SW480 (cell line): ENCODE data around the gene TCOF1.

Source experiments
- DNase-seq: peaks from one replicate; pipeline ENCODE4 v3.0.0-alpha.2; 2016; ENCODE audit warnings: low spot score

Gene TCOF1

DNA sequence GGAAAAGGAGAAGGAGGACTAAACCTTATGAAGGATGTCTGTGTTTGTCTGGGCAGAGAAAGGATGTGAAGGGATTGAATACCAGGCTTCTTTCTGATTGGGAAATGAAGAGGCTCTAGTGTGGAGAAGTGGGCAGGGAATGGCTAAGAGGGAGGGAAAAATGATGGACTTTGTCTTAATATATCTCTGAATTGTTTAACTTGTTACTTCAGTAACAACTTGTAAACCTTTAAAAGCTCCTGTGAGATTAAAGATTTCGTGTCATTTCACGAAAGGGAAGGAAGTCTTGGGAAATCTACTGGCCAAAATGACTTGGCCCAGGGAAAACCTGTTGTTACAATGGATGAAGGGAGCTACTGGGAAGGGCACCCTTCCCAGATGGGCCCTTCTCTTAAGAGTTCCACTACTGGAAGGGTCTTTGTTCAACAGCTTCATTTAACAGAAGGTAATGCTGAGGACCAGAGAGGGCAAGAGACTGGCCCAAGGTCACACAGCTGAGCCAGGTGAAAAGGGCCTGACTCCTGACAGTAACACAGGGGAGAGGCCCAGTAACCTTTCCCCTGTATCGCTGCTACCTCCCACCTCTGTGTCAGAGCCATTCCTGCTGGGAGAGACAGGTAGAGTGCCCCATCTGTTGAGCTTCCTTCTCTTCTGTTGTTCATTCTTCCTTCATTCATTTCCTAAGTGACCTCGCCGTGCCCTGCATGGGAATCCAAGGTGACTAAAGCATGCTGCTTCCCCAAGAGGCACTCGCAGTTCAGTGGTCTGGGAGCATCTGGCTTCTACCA is 5.1 kb upstream of the TCOF1 start:
- DNase-seq, result no peak

DNA sequence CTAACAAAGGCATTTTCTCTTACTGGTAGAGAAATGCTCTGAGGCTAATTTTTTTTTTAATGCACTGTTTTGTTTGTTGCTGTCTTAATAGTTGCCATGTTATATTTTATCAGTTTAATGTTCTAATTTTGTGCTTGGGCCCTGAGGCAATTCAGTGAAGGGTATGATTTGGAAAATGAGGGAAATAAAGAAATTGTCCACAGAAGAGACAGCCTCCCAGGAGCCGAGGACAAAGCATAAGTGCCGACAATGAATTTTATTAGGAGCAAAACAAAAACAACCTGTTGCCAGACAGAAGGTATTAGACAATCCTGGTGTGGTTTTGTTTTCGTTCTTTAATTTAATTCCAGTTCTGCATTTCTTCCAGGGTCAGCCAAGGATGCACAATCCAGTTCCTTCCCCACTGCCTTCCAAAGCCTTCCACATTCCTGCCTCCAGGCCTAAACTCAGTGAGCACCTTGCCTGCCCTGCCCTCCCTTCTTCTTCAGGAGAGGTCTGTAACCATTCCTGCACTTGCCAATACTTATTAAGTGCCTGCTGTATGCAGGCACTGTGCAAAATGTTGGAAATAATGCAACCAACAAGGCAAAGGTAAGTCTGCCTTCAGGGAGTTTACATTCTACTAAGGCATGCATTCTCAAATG is 4.3 kb upstream of the TCOF1 start:
- no peak for DNase-seq

DNA sequence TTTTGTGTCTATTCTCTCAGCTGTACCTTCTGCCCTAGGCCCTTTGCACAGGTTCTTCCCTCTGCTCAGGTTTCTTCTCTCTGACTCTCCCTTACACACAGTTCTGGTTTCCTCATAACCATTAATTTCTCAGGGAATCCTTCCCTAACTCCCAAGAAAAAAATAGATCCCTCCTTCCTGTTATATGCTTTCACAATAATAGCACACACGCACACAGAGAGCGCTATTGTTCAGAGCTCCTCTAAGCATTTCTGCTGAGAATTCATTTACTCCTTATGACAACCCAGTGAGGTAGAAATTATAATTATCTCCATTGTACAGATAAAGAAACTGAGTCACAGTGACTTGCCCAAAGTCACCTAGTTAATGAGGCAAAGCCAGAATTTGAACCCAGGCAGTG is 1.7 kb upstream of the TCOF1 start:
- no peak for DNase-seq

DNA sequence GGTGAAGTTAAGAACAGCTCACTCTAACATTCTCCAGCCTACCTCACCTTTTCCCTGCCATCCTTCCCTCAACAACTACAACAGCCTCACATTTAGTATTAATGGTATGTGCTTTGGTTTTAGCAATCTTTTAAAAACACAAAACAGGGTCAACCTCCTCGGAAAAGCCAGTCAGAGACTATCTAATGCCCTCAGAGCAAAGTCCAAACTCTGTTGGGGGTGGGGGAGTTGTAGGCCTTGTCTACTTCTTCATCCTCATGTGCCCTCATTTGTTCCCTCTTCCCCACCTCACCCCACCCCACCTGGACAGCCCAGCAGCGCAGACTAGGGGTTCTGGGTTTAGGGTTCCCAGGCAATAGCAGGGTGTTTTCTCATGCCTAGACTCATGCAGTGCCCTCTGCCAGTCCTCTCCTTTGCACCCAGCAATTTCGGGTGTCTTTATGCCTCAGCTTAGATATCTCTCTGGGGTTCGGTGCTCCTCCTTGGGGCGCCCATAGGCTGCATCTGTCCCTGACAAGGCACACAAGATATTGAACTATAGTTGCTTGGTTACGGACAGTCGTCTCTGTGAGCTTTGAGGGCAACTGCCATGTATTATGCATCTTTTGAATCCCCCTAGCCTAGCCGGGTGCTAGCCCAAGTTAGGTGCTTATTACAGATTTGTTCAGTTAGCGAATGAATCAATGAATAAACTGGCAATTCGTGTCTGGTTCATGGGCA is 762 bp upstream of the TCOF1 start:
- no peak for DNase-seq

DNA sequence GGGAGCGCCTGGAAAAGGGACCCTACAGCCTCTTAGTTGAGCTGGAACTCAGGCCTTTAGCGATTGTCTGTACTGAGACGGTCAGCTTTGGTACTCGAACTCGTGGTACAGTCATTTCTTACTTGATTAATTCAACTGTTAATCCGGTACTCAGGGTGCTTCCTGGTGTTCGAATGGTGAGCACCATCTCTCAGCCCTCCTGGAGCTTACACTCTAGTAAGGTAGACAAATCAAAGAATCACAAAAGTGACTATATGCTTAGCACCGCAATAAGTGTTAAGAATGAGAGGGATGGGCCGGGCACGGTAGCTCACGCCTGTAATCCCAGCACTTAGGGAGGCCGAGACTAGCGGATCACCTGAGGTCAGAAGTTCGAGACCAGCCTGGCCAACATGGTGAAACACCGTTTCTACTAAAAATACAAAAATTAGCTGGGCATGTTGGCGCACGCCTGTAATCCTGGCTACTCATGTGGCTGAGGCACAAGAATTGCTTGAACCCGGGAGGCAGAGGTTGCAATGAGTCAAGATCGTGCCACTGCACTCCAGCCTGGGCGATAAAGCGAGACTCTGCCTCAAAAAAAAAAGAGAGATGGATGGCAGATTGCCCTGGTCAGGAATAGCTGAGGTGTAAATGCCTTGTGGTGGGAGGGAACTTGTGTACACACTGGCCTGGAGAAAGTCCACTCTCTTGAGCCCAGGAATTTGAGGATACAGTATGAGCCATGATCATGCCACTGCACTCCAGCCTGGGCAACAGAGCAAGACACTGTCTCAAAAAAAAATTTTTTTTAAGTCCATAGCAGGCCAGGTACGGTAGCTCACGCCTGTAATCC is 981 bp downstream of the TCOF1 start:
- peak; percentile 18 for DNase-seq

GRCh38 chr5:150361301-150361700 is 3.8 kb downstream of the TCOF1 start:
- no peak for DNase-seq

- DNase-seq, result no peak
These were observed 5.7 kb downstream of the TCOF1 start for GRCh38 chr5:150363185-150363584.

DNA sequence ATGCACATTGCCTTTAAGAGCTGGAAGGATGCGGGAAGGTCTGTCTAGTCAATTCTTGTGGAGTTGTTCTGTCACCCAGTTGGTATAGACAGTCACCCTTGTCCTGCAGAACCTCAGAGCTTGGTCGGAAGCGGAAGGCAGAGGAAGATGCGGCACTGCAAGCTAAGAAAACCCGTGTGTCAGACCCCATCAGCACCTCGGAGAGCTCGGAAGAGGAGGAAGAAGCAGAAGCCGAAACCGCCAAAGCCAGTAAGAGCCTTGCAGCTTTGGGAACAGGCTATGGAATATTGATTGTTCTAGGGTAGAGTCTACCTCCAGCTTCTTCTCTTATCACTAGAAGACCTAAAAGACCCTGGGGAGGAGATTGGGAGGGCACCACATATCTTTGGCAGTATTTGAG is 6.5 kb downstream of the TCOF1 start:
- DNase-seq, result no peak

- DNase-seq, result no peak
These were observed 11.0 kb downstream of the TCOF1 start for GRCh38 chr5:150368526-150368925.

DNA sequence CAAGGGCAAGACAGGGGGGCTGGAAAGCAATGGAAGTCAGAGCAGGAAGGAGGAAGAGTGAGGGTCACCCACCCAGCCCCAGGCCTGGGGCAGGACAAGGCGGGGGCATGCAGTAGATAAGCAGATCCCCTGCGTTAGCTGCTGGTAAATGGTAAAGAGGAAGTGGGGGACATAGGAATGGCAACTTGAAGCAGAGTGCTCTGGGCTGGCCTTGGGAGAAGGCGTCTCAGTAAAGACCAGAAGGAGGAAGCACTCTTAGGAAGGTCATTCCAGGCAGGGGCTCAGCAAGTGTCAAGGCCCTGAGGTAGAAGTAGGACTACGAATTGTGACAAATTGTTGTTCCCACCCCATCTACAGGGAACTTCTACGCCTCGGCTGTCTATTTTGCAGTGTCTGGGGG is 15.1 kb downstream of the TCOF1 start:
- no peak for DNase-seq

- DNase-seq, result no peak
These were observed 17.2 kb downstream of the TCOF1 start for GRCh38 chr5:150374651-150375050.

- DNase-seq, result no peak
These were observed 19.6 kb downstream of the TCOF1 start for GRCh38 chr5:150376799-150377771.

- no peak for DNase-seq
These were observed 20.6 kb downstream of the TCOF1 start for GRCh38 chr5:150377964-150378694.

- no peak for DNase-seq
These were observed 27.2 kb downstream of the TCOF1 start for GRCh38 chr5:150384701-150385100.

- DNase-seq, result no peak
These were observed 28.7 kb downstream of the TCOF1 start for GRCh38 chr5:150386024-150386855.

- no peak for DNase-seq
These were observed 32.2 kb downstream of the TCOF1 start for GRCh38 chr5:150389531-150390266.

DNA sequence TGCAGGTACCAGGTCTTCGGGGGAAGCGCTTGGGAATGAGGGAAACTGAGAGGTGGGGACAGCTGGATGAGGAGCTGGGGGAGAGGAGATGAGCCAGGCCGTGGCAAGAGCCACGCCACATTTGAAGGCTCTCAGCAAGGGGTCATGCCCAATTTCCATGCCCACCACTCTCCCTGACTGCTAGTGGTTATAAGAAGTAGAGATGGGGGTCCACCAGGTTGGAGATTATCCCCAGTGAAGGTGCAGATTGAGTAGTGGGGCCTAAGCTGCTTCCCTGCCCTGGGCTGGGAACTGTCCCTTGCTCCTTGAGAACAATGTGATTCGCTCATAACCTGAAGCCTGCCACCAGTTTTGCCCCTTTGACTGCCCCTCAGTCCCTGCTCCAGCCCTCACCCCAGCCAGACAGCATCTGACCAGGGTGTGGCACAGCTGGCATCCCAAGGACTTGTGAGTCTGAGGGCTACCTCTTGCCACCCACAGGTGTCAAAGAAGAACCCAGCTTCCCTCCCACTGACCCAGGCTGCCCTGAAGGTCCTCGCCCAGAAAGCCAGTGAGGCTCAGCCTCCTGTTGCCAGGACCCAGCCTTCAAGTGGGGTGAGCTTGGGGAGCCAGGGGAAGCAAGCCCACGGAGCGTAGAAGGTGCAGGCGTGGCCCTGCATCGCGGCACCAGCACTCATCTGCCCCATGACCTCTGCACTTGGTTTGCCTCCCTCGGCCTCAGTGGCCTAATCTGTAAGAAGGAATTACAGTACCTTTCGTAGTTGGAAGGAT is 33.8 kb downstream of the TCOF1 start:
- DNase-seq, result no peak

- no peak for DNase-seq
These were observed 34.5 kb downstream of the TCOF1 start for GRCh38 chr5:150391986-150392385.
